IMR-90 (cell line): ENCODE measurements around the gene H2BK1. TPM values are rescaled to one million over a fixed set of nuclear protein-coding genes. Genes with fewer than 3 reads are reported as not detected.

Experiments used
- ATAC-seq: fragments of 200-7000 bp; cut with Tn5 transposase; 2 replicates; pipeline ENCODE4 v1.9.1; 2020; ENCODE audit warnings: low read depth, mild to moderate bottlenecking, moderate library complexity
- BruUV-seq: library from RNA; stranded (reverse); fragments of 400-500 nt; replicated peaks from 2 replicates; lab custom pipeline; 2021; lab: Mats Ljungman, UMichigan
- CTCF ChIA-PET: fragments of 300-600 bp; formaldehyde crosslinking; extraction: SDS; loops from one replicate; lab custom pipeline; 2021; ENCODE audit warnings: antibody characterized with exemption; lab: Yijun Ruan, JAX
- POLR2A ChIA-PET: fragments of 300-600 bp; sonication (Branson Sonifier 250); formaldehyde crosslinking; loops from one replicate; lab custom pipeline; 2022; ENCODE audit warnings: antibody characterized with exemption; ENCODE audit not compliant: unreplicated experiment; lab: Charles Lee
- DNase-seq: peaks from one replicate; pipeline ENCODE4 v3.0.0; 2013
- H2AFZ ChIP-seq: replicated peaks from 2 replicates; pipeline ENCODE3; 2013; ENCODE audit warnings: low read length, mild to moderate bottlenecking; ENCODE audit not compliant: poor library complexity
- H2AK5ac ChIP-seq: 2 replicates; pipeline ENCODE4 v1.6.1; 2013; ENCODE audit warnings: low read depth, low read length, inconsistent platforms
- H2AK9ac ChIP-seq: replicated peaks from 2 replicates; pipeline ENCODE3; 2013; ENCODE audit warnings: mild to moderate bottlenecking, low read depth, low read length, moderate library complexity; ENCODE audit not compliant: poor library complexity
- H2BK120ac ChIP-seq: 2 replicates; pipeline ENCODE4 v1.6.1; 2013; ENCODE audit warnings: low read depth, low read length, inconsistent platforms
- H2BK15ac ChIP-seq: 3 replicates; pipeline ENCODE4 v1.6.1; 2013; ENCODE audit warnings: low read depth, low read length, inconsistent platforms
- H2BK20ac ChIP-seq: 2 replicates; pipeline ENCODE4 v1.6.1; 2013; ENCODE audit warnings: low read depth, mild to moderate bottlenecking, inconsistent platforms, low read length, moderate library complexity
- H2BK5ac ChIP-seq: 2 replicates; pipeline ENCODE4 v1.6.1; 2013; ENCODE audit warnings: mild to moderate bottlenecking, low read depth, low read length, inconsistent platforms; ENCODE audit not compliant: poor library complexity, severe bottlenecking
- H3K14ac ChIP-seq: replicated peaks from 2 replicates; pipeline ENCODE4 v1.6.1; 2013; ENCODE audit warnings: low read depth, low read length, inconsistent platforms
- H3K18ac ChIP-seq: 2 replicates; pipeline ENCODE4 v1.6.1; 2013; ENCODE audit warnings: low read depth, low read length, control low read depth
- H3K23ac ChIP-seq: 2 replicates; pipeline ENCODE4 v1.6.1; 2013; ENCODE audit warnings: low read depth, low read length, inconsistent platforms
- H3K27ac ChIP-seq: 2 replicates; pipeline ENCODE4 v1.5.1; 2013; ENCODE audit warnings: mild to moderate bottlenecking, control low read depth, low read length; ENCODE audit not compliant: insufficient read depth
- H3K27me3 ChIP-seq: 2 replicates; pipeline ENCODE4 v1.6.1; 2013; ENCODE audit warnings: low read length; ENCODE audit not compliant: control insufficient read depth, insufficient read depth
- H3K36me3 ChIP-seq: 2 replicates; pipeline ENCODE4 v1.6.1; 2013; ENCODE audit warnings: low read length, mixed read lengths; ENCODE audit not compliant: control insufficient read depth, insufficient read depth
- H3K4ac ChIP-seq: 2 replicates; pipeline ENCODE4 v1.6.1; 2013; ENCODE audit warnings: low read depth, low read length, inconsistent platforms
- H3K4me1 ChIP-seq: 2 replicates; pipeline ENCODE4 v1.6.1; 2013; ENCODE audit warnings: low read length, mixed read lengths; ENCODE audit not compliant: control insufficient read depth, insufficient read depth
- H3K4me2 ChIP-seq: 2 replicates; pipeline ENCODE4 v1.6.1; 2013; ENCODE audit warnings: low read depth, mild to moderate bottlenecking, control low read depth, low read length, moderate library complexity
- H3K4me3 ChIP-seq: 2 replicates; pipeline ENCODE4 v1.5.1; 2013; ENCODE audit warnings: low read depth, mild to moderate bottlenecking, control low read depth, low read length, moderate library complexity; ENCODE audit not compliant: insufficient read depth
- H3K56ac ChIP-seq: 2 replicates; pipeline ENCODE4 v1.6.1; 2013; ENCODE audit warnings: low read length, inconsistent platforms; ENCODE audit not compliant: insufficient read depth; ENCODE audit errors: extremely low read depth
- H3K79me1 ChIP-seq, 2 experiments: 2 replicates each; pipeline ENCODE4 v1.6.1; 2013; ENCODE audit warnings: low read length in 2 of 2, inconsistent platforms in 1 of 2, low read depth in 1 of 2
- H3K9ac ChIP-seq: 2 replicates; pipeline ENCODE4 v1.6.1; 2013; ENCODE audit warnings: low read depth, low read length, control low read depth
- H3K9me1 ChIP-seq: 2 replicates; pipeline ENCODE4 v1.6.1; 2013; ENCODE audit warnings: low read length, inconsistent platforms; ENCODE audit not compliant: insufficient read depth
- H3K9me3 ChIP-seq: 2 replicates; pipeline ENCODE4 v1.6.1; 2013; ENCODE audit warnings: low read length; ENCODE audit not compliant: control insufficient read depth, insufficient read depth
- H4K20me1 ChIP-seq: 2 replicates; pipeline ENCODE4 v1.6.1; 2013; ENCODE audit warnings: low read length, inconsistent platforms; ENCODE audit not compliant: insufficient read depth
- H4K5ac ChIP-seq: 2 replicates; pipeline ENCODE4 v1.6.1; 2013; ENCODE audit warnings: mild to moderate bottlenecking, low read depth, low read length, control low read depth
- H4K8ac ChIP-seq, 2 experiments: 2 replicates each; pipeline ENCODE4 v1.6.1; 2013; ENCODE audit warnings: low read depth in 2 of 2, low read length in 2 of 2, control low read depth in 1 of 2, inconsistent platforms in 1 of 2
- H4K91ac ChIP-seq: 2 replicates; pipeline ENCODE4 v1.6.1; 2013; ENCODE audit warnings: low read depth, low read length, inconsistent platforms; ENCODE audit not compliant: insufficient read depth
- BHLHE40 ChIP-seq: fragments of 150-350 bp; IDR thresholded peaks from 2 replicates; pipeline ENCODE4 v1.6.1; 2016; ENCODE audit warnings: mild to moderate bottlenecking, low read depth, low read length
- CEBPB ChIP-seq: IDR thresholded peaks from 2 replicates; pipeline ENCODE4 v1.6.1; 2012; ENCODE audit warnings: low read depth, low read length, improper control_type of control experiment
- CHD1 ChIP-seq: IDR thresholded peaks from 2 replicates; pipeline ENCODE4 v1.6.1; 2012; ENCODE audit warnings: low read depth, low read length, improper control_type of control experiment
- CTCF ChIP-seq: conservative IDR thresholded peaks from 2 replicates; pipeline ENCODE4 v1.5.1; 2012; ENCODE audit warnings: mild to moderate bottlenecking, low read depth, low read length, improper control_type of control experiment
- ELK1 ChIP-seq: fragments of 150-350 bp; IDR thresholded peaks from 2 replicates; pipeline ENCODE4 v1.6.1; 2016; ENCODE audit warnings: low read depth, mild to moderate bottlenecking, low read length, moderate library complexity, borderline replicate concordance
- FOS ChIP-seq: fragments of 150-350 bp; IDR thresholded peaks from 2 replicates; pipeline ENCODE4 v1.6.1; 2016; ENCODE audit warnings: low read depth, low read length
- MAFK ChIP-seq: IDR thresholded peaks from 2 replicates; pipeline ENCODE4 v1.6.1; 2012; ENCODE audit warnings: low read depth, low read length, improper control_type of control experiment
- MAZ ChIP-seq: IDR thresholded peaks from 2 replicates; pipeline ENCODE4 v1.6.1; 2012; ENCODE audit warnings: low read depth, mild to moderate bottlenecking, low read length, improper control_type of control experiment, moderate library complexity, borderline replicate concordance
- MXI1 ChIP-seq: IDR thresholded peaks from 2 replicates; pipeline ENCODE4 v1.6.1; 2012; ENCODE audit warnings: low read depth, mild to moderate bottlenecking, low read length, moderate library complexity, borderline replicate concordance
- NFE2L2 ChIP-seq: fragments of 150-350 bp; IDR thresholded peaks from 2 replicates; pipeline ENCODE4 v1.6.1; 2016; ENCODE audit warnings: low read depth, mild to moderate bottlenecking, low read length
- POLR2A ChIP-seq: IDR thresholded peaks from 2 replicates; pipeline ENCODE4 v1.6.1; 2012; ENCODE audit warnings: mild to moderate bottlenecking, low read depth, low read length
- RCOR1 ChIP-seq: IDR thresholded peaks from 2 replicates; pipeline ENCODE4 v1.6.1; 2012; ENCODE audit warnings: mild to moderate bottlenecking, low read length, improper control_type of control experiment; ENCODE audit not compliant: insufficient replicate concordance
- SMC3 ChIP-seq: fragments of 150-350 bp; IDR thresholded peaks from 2 replicates; pipeline ENCODE4 v1.6.1; 2016; ENCODE audit warnings: low read depth, mild to moderate bottlenecking, antibody characterized with exemption, low read length, moderate library complexity
- USF2 ChIP-seq: fragments of 150-350 bp; IDR thresholded peaks from 2 replicates; pipeline ENCODE4 v1.6.1; 2017; ENCODE audit warnings: mild to moderate bottlenecking, antibody characterized with exemption, low read length, low read depth
- WGBS, 2 experiments: methylation state at CpG; one replicate each; pipeline versions ENCODE4 v1.1.5 to v1.1.7; 2013; ENCODE audit warnings: missing lambda C conversion rate in 2 of 2; ENCODE audit not compliant: insufficient read length in 1 of 2; ENCODE audit errors: extremely low coverage in 2 of 2; 5-methylcytosine and 5-hydroxymethylcytosine counted together
- dilution Hi-C: fragments of 300-500 bp; cut with HindIII; formaldehyde crosslinking; loops from one replicate; pipeline ENCODE4 v1.14.3; 2018; ENCODE audit warnings: low sequenced_read_pairs; ENCODE audit not compliant: unreplicated experiment
- in situ Hi-C: fragments of 300-500 bp; cut with MboI; formaldehyde crosslinking; loops from 3 replicates; pipeline ENCODE4 v1.14.3; 2019; ENCODE audit warnings: low sequenced_read_pairs, inconsistent platforms, mixed read lengths
- intact Hi-C: fragments of 100-400 bp; cut with micrococcal nuclease; formaldehyde crosslinking; loops from 2 replicates; pipeline ENCODE4 v1.10.0; 2022
- polyA plus RNA-seq, 3 experiments: library from polyadenylated mRNA; depleted of rRNA; stranded (reverse); fragments of >200 nt; gene quantifications; 2 replicates each; pipeline ENCODE4 v1.2.3, GENCODE V29; 2012; ENCODE audit warnings: low replicate concordance in 1 of 3
- total RNA-seq: library from RNA; depleted of rRNA; stranded (reverse); fragments of >200 nt; gene quantifications from 2 replicates; pipeline ENCODE4 v1.2.3, GENCODE V29; 2012

The H2BK1 gene
- total and polyA plus RNA-seq, 2 of the 4 experiments (the other 2 are of a cell fraction): not detected

- POLR2A ChIA-PET: no interaction called here
- no peak for DNase-seq
- CTCF ChIA-PET: no interaction called here
- peaks cover 1% of the 10 kb centered on the region; the same call in 1 of the 2 replicates for H3K9me3 ChIP-seq
- H2BK5ac ChIP-seq: no peak overlapping the region
- H2BK20ac ChIP-seq: no peak overlapping the region
- no peak overlapping the region for H3K14ac ChIP-seq
- no peak overlapping the region for H3K9ac ChIP-seq
- H4K8ac ChIP-seq: no peak overlapping the region
- no peaks in the 10 kb centered on the region for H3K79me1 ChIP-seq
- H4K20me1 ChIP-seq: no peaks in the 10 kb centered on the region; the same call in 1 of the 2 replicates
- no peak overlapping the region for H3K4ac ChIP-seq
- no peak overlapping the region for H3K18ac ChIP-seq
- no peak overlapping the region for H3K4me2 ChIP-seq
- H2AK5ac ChIP-seq: no peak overlapping the region
- no peak overlapping the region for H3K27ac ChIP-seq
- H2AK9ac ChIP-seq: no peak overlapping the region
- peaks cover 54% of the 10 kb centered on the region for H3K27me3 ChIP-seq
- no peak overlapping the region for H3K23ac ChIP-seq
- no peak overlapping the region for H4K5ac ChIP-seq
- H4K91ac ChIP-seq: no peak overlapping the region
- no peaks in the 10 kb centered on the region for H3K36me3 ChIP-seq
- dilution Hi-C loops: no loop called here
- no peak overlapping the region for H2BK120ac ChIP-seq
- in situ Hi-C loops: loop anchor here (5.0 kb wide), 1 partner anchor 46 kb away; no protein-coding TSS in a partner anchor
- H2AFZ ChIP-seq: no peak overlapping the region
- no TSS peak for BruUV-seq
- 77% methylated on average over 22 of the region's 43 CpGs; no CpG with 5 or more reads in 1 of the 2 experiments for WGBS, 2 experiments
- no peaks in the 10 kb centered on the region for H3K4me1 ChIP-seq
- H3K56ac ChIP-seq: no peak overlapping the region
- H3K9me1 ChIP-seq: no peaks in the 10 kb centered on the region
- H3K4me3 ChIP-seq: no peak overlapping the region
- H2BK15ac ChIP-seq: no peak overlapping the region
- intact Hi-C loops: loop anchor here (2.0 to 5.0 kb wide), 2 partner anchors 211 to 271 kb away; no protein-coding TSS in a partner anchor
- no peak for ATAC-seq
- TF ChIP-seq CEBPB (no peak), CTCF (no peak), MAFK (no peak), USF2 (no peak), CHD1 (no peak), POLR2A (no peak), ELK1 (no peak), SMC3 (no peak), BHLHE40 (no peak), MXI1 (no peak), MAZ (no peak), NFE2L2 (no peak), RCOR1 (no peak), FOS (no peak)
These were observed 36.7 kb downstream of the H2BK1 start for GRCh38 chr7:151173386-151174245.
